GM21717 (cell line): ENCODE results near the gene SUMO2.
A peak's percentile ranks its signal among the peaks of the same experiment; 100 is the strongest.
"Not testable (repeated sequence)": the region's sequence is repeated elsewhere in the genome, so short reads cannot be mapped to it uniquely, and the experiment has no call there.

ENCODE experiments used
- ATAC-seq: cut with Tn5 transposase; IDR thresholded peaks from one replicate; pipeline ENCODE4 v1.9.1; 2021; ENCODE audit warnings: mild to moderate bottlenecking, moderate library complexity; ENCODE audit not compliant: unreplicated experiment

The SUMO2 gene

DNA sequence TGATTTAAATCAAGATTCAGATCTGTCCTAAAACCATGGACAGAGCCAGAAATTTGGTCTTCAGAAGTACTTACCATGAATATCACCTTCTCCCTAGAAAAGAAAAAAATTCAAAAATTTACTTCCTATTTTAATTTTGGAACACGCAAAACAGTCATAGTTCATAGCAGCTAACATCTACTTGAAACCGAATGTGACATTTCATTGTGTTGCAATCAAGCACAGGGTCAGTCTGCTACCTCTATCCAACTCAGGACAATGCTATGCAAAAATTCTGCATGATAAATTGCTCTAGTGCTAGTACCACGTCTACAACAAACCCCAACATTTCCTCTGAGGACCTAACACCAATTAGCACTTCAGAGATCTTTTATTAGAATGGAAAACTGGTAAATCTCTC lies 36.2 kb downstream of the SUMO2 start:
- ATAC-seq: no peak

DNA sequence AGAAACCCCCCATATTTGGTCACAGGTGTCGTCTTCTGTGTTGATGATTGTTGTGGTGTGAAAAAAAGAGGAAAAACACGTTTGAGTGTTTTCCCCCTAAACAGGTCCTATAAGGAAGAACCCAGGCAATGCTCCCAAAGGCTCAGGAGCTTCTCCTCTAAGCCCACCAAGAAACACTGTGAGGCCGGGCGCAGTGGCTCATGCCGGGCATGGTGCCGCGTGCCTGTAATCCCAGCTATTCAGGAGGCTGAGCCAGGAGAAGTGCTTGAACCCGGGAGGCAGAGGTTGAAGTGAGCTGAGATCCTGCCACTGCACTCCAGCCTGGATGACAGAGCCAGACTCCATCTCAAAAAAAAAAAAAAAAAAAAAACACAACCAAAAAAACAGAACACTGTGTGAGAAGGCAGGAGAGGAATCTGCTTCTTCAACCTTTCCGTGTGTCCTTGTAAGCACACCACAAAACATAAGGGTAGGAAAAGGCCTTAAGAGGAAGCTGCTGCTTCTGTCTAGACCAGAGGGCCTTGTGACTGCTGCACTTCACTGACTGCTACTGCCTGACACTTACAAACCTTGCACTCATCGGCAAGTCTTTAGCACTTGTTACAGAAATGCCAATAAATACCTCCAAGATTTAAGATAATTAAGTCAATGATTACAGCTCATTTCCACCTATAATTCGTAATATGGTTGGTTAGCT lies 37.8 kb downstream of the SUMO2 start:
- no peak for ATAC-seq

DNA sequence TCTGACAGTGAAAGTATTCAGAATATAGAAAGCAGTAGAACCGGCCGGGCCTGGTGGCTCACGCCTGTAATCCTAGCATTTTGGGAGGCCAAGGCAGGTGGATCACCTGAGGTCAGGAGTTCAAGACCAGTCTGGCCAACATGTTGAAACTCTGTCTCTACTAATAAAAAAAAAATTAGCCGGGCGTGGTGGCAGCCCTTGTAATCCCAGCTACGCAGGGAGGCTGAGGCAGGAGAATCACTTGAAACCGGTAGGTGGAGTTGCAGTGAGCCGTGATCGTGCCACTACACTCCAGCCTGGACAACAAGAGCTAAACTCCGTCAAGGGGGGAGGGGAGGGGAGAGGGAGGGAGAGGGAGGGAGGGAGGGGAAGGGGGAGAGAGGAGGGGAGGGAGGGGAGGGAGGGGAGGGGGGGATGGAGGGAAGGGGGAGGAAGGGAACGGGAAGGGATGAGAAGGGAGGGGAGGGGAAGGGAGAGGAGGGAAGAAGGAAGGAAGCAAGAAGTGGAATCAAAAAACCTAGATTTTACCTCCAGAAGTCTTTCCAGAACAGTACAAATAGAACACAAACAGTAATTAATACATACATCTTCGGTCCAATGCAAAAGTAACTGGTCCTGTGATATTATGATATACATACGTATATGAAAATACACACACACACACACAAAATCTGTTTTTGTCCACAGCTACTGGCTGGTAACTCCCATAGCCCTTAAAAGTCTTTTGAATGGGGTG lies 40.4 kb downstream of the SUMO2 start:
- ATAC-seq: no peak

DNA sequence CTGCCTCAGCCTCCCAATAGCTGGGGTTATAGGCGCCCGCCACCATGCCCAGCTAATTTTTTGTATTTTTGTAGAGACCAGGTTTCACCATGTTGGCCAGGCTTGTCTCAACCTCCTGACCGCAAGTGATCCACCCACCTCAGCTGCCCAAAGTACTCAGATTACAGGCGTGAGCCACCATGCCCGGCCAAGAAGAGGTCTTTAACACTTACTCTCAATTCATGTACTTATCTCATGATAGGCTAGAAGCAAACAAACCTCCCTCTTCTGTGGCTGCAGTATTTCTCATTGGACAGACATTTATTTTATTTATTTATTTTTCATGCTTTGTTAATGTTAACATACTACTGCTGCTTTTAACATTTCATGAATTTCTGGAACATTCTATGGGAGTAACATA lies 44.2 kb downstream of the SUMO2 start:
- ATAC-seq: no peak

DNA sequence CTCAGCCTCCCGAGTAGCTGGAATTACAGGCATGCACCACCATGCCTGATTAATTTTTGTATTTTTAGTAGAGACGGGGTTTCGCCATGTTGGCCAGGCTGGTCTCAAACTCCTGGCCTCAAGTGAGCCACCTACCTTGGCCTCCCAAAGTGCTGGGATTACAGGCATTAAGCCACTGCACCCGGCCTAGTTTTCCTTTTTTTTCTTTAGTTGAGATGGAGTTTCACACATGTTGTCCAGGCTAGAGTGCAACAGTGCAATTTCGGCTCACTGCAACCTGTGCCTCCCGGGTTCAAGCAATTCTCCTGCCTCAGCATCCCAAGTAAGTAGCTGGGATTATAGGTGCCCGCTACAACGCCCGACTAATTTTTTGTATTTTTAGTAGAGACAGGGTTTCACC lies 45.0 kb downstream of the SUMO2 start:
- ATAC-seq: not testable (repeated sequence)

DNA sequence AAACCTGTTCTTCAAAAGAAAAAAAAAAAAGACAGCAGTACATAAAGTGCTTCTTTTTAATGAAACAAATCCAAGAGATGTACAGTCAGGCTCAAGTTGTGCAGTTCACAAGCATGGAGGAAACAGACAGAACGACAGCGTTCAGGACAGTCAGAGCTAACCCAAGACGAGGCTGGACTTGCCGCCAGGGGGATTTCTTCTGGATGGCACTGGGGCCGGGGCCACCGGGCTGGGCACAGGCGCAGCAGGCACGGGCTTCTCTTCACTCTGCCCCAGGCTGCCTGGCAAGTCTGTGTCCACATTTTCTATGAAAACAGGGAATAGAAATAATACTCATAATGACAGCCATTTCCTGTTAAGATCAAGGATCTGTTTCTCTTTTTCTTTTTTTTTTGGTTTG lies 46.8 kb downstream of the SUMO2 start:
- ATAC-seq: no peak

DNA sequence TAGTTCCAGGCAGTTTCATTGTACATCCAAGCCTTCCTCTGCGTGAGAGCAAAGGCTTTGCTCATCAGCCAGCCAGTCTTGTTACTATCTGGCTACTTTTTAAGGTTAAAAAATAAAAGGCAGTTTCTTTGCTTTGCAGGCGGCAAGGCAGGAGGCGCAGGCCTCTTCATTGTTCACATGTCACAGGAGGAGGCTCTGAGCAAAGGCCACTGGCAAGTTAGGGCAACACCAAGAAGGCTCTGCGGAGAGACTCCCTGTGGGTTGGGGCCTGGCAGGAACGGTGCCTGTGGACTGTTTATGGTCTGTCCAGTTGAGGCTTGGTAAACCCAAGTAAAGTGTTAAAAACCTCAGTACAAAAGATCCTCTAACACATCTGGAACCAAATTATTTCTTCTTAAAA lies 47.3 kb downstream of the SUMO2 start:
- ATAC-seq: no peak

DNA sequence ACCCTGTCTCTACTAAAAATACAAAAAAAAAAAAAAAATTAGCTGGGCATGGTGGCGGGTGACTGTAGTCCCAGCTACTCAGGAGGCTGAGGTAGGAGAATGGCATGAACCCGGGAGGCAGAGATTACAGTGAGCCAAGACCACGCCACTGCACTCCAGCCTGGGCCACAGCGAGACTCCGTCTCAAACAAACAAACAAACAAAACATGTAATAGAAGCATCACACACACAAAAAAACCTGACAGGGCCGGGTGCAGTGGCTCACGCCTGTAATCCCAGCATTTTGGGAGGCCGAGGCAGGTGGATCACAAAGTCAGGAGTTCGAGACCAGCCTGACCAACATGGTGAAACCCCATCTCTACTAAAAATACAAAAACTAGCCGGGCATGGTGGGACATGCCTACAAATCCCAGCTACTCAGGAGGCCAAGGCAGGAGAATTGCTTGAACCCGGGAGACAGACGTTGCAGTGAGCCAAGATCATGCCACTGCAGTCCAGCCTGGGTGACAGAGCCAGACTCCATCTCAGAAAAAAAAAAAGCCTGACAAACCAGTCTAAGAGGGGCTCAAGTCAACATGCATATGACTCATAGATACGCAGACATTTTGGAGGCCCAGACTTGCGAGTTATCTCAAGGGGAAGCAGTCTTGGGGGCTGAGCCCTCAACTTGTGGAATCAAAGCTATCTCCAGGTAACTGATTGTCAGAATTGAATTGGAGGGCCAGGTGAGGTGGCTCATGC lies 49.0 kb downstream of the SUMO2 start:
- not testable (repeated sequence) for ATAC-seq

DNA sequence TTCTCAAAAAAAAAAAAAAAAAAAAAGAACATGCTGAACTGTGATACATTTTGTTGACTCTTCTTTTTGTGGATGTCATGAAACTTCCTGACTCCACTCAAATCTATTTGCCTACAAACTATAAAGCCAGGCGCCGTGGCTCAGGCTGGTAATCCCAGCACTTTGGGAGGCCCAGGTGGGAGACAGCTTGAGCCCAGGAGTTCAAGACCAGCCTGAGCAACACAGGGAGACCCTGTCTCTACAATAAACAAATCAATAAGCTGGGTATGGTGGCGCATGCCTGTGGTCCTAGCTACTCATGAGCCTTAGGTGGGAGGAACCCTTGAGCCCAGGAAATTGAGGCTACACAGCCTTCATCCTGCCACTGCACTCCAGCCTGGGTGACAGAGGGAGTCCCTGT lies 49.8 kb downstream of the SUMO2 start:
- ATAC-seq: no peak

DNA sequence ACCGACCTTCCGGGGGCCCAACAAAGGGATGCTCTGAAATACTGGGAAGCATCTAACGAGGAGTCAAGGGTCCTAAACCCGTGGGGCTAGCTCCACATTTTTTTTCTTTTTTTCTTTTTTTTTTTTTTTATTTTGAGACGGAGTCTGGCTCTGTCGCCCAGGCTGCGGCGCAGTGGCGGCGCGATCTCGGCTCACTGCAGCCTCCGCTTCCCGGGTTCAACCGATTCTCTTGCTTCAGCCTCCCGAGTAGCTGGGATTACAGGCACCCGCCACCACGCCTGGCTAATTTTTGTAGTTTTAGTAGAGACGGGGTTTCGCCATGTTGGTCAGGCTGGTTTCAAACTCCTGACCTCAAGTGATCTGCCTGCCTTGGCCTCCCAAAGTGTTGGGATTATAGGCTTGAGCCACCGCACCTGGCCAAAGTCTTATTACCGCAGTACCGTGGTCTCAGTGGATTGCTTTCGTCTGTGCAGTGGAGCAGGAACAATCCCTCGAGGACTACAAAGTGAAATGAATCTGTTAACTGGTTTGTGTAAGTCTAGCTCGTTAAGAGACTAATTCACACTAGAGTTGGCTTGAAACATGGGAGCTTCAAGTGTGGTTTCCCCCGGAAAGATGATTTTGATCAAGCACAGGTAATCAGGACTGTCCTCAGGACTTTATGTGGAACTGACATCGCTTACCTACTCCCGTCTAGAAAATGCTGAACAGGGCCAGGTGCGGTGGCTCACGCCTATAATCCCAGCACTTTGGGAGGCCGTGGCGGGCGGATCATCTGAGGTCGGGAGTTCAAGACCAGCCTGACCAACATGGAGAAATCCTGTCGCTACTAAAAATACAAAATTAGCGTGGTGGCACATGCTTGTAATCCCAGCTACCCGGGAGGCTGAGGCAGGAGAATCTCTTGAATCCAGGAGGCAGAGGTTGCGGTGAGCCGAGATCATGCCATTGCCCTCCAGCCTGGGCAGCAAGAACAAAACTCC lies 50.5 kb downstream of the SUMO2 start:
- ATAC-seq: not testable (repeated sequence)

DNA sequence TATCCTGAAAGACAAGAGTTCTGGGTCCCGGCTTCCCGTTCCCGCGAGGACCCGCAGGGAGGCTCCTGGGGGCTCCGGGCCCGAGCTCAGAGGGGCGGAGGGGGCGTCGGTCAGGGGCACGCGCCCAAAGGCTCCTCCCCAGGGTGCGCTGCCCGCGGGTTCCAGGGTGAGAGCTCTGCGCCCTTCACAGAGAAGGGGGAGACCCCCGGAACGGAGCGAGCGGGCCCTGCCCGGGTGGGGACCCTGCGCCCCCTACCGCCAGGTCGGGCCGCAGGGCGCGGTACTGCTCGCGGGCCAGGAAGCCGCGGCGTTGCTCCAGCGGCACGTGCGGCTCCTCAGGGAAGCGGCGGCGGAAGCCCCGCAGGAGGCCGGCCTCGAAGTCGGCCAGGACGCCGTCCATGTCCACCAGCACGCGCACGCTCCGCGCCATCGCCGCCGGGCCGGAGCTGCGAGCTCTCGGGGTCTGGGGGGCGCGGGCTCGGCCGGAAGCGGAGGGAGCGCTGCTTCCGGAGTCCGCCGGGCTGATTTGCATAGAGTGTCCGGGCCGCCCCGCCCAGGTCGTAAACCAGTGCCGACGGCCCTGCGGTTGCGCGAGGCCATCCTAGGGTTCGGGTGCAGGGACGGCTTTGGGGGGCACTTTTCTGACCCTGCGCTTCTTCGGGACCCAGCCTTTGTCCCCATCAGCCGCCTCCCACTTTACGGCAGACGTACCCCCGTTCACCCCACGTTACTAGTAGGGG lies 51.3 kb downstream of the SUMO2 start, which contains the start of gene NT5C:
TSS of gene NT5C (minus strand) at position 465 of the 740 bp plus-strand sequence. CDS start at position 430, 35 bp downstream.
- peak; percentile 67 for ATAC-seq

DNA sequence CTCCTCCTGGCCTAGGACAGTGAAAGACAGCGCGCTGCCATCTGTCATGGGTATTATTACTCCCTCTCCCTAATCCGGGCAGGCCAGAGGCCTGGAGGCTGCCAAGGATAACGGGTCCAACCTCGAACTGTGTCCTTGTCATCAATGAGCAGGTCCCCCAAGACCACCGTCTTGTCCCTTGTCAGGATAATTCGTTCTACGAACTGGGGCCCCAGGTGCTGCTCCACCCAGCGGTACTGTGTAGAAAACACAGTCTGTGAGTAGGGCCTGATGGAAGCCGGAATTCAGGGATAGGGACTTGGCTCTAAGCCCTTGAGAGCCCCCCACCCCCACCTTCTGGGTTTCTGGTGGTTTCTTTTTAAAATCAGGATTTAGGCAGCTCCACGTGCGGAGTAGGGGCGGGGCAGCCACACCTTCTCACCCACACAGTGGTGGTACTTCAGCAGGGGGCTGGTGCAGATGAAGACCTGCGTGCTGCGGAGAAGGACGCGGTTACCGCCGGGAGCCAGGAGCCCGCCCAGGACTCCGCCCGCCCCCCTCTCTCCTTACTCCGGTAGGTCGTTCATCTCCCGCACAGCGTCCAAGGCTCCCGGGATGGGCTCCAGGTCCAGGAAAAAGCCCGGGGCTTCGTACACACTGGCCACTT lies 52.0 kb downstream of the SUMO2 start:
- peak; percentile 22 for ATAC-seq

DNA sequence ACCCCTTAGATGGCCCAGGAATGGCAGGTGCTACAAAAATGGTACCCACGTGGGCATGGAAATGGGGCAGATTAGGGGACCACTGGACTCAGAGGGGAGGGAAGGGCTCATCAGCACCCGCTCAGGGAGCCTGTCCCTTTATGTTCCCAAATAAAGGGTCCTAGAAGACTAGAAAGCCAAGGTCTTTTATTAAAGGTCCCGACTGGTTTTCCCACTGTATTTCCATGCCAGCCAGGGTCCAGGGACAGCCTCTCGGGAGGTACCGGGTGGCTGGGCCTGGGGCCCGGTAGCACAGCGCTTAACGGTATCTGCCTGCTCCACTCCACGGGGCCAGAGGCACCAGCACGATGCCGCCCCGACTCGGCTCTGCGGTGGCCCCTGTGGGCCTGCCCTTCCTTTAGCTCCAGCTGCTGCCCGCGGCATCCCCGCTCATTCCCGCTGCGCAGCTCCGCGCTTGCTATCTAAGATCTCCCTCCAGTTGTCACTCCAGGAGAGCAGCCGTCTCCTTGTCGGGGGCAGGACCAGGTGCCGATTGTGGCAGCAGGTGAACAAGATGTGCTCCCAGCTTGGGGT lies 52.6 kb downstream of the SUMO2 start:
- ATAC-seq: no peak

DNA sequence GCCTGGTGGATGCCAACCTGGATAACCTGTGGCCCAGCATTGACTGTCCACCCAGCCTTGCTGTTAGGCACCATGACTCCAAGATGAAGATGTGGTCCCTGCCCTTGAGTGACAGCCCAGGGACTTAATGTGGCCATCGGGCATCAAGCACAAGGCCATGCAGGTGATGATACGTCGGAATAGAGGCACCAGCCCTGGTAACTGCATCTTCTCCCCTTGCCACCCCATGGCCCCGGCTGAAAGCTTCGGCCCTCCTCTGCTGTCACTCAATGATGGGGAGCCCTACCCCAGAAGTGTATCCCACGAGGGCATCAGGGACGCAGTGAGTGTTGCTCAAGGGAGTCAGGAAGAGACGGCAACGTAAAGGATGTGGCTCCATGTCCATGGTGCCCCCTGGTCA lies 53.2 kb downstream of the SUMO2 start:
- ATAC-seq: no peak

DNA sequence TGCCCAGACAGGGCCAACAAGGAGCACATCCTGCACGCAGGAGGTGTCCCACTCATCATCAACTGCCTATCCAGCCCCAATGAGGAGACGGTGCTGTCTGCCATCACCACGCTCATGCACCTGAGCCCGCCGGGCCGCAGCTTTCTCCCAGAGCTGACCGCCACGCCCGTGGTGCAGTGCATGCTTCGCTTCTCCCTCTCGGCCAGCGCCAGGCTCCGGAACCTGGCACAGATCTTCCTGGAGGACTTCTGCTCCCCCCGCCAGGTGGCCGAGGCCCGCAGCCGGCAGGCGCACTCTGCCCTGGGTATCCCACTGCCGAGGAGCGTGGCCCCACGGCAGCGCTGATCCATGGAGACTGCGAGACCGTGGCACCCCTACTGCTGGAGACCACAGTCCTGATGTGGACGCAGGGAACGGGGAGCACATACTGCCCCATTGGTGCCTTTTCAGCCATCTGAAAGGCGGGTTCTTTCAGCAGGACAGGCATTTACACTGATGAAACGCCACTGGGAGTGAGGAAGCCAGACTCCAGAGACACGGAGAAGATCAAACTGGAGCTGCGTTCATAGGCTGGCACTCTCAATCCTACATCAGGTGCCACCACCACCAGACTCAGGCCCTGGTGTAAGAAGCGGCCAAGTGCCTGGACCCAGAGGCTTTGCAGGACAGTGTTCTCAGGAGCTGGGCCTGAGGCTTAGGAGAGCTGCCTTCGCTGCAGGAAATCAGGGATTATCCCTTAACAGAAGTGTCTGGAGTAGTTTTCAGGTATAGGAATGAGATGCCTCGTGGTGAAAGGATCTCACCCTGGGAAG lies 53.9 kb downstream of the SUMO2 start:
- ATAC-seq: no peak

DNA sequence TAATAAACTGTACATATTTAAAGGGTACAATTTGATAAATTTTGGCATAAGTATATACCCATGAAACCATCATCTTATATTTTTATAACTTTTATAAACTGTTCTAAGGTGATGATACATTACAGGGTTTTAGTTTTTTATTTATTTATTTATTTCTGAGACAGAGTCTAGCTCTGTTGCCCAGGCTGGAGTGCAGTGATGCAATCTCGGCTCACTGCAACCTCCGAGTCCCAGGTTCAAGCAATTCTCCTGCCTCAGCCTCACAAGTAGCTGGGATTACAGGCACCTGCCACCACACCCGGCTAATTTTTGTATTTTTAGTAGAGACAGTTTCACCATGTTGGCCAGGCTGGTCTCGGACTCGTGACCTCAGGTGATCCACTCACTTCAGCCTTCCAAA lies 54.8 kb downstream of the SUMO2 start:
- ATAC-seq: not testable (repeated sequence)

DNA sequence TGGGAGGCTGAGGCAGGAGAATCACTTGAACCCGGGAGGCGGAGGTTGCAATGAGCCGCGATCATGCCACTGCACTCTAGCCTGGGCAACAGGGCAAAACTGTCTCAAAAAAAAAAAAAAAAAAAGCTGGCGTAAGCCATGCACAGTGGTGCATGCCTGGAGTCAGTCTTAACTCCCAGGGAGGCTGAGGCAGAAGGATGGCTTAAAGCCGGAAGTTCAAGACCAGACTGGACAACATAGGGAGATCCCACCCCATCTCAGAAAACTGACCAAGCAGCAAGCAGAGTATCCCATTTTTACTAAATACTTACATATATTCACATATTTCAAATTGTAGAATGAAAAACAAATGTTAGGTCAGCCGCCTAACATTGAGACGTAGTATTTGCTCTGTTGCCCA lies 55.8 kb downstream of the SUMO2 start:
- no peak for ATAC-seq

DNA sequence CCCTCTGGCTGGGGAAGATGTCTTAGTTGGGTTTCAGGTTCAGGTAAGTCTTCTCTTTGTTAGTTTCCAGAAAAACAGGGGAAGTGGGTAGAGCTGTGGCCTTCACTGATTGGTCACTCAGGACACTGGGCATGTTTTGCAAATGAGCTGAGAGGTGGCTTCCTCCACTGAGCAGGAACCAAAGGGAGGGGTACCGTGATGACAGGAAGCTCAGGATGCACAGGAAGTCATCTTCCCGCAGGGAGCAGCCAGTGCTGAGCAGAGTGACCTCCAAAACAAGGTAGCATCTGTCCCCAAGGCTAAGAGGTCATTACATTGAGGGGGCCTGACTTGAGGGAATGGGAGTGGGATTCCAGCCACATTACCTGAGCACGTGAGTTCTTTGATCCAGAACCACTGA lies 56.8 kb downstream of the SUMO2 start:
- ATAC-seq: no peak
